Stimulated activated CD8-positive, alpha-beta memory T cell treated with anti-CD3 and anti-CD28 coated beads, Interleukin-4, amount 100 ng/mL, for 48 hours (primary cell): ENCODE results near the gene ACACB.

ENCODE experiments used
- DNase-seq: peaks from one replicate; pipeline ENCODE4 v3.0.0-alpha.2; 2020

The ACACB gene

DNA sequence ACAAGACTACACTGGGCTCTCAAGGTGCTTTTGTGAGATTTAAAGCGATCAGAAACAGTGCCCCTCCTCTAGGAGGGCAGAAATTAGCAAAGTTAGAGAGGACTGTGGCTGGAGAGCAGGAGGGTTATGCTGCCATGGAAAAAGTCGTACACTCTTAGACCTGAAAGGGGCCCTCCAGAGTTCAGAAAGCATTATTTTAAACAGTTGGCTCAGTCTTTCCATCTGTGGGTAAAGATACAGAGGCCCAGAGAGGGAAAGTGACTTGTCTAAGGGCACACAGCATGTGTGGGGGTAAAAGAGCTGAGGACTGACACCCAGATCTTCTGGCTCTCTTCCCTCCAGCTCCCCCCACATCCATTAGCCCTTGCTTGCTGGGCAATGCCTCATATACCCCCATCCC lies 145.6 kb downstream of the ACACB start:
- no peak for DNase-seq

DNA sequence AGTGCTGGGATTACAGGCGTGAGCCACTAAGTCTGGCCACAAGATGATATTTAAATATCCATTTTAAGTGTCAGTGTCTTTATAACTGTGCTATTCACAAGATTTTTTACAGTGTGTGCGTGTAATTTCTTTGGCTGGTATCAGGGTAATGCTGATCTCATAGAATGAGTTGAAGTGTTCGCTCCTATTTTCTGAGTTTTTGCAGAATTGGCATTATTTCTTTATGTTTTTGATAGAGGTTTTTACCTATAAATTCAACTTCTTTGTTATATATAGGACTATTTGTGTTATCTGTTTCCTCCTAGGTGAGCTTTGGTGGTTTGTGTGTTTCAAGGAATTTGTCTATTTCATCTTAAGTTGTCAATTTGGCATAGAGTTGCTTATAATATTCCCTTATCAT lies 147.1 kb downstream of the ACACB start:
- DNase-seq, result no peak

GRCh38 chr12:109264095-109264942 lies 147.9 kb downstream of the ACACB start:
- peak; percentile 75 for DNase-seq

GRCh38 chr12:109264943-109265650 lies 148.7 kb downstream of the ACACB start:
- DNase-seq, result no peak

DNA sequence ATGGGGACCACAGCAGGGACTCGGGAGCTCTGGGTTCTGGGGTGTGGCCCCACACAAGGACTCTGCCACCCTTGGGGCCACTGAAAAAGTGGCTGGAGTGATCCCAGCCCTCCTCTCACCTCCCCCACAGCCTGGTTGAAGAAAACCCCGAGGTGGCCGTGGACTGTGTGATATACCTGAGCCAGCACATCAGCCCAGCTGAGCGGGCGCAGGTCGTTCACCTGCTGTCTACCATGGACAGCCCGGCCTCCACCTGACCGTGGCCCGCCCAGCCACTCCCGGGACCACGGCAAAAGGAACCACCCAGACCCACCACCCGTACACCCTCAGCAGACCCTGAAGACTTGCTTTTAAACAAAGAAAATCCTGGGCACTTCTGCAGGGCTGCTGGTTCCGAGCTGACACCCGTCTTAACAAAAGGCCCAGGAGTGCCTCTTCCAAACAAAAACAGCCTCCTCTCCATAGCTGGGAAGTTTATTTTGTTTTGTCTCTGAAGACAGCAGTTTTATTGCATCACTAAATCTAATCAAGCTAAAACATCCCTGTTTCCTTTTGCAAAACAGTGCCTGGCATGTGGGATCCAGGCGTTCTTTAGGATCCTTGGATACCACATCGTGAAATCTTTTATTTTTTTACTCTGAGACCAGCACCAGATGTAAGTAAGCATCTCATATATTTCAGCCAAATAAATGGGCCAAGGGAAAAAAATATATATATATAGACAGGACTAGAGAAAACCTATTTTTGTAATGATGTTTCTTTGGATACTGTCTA lies 149.9 kb downstream of the ACACB start:
- DNase-seq, result no peak

GRCh38 chr12:109267361-109267760 lies 151.0 kb downstream of the ACACB start:
- DNase-seq, result no peak

- DNase-seq, result no peak
Observed at GRCh38 chr12:109268896-109269295, 152.5 kb downstream of the ACACB start.

DNA sequence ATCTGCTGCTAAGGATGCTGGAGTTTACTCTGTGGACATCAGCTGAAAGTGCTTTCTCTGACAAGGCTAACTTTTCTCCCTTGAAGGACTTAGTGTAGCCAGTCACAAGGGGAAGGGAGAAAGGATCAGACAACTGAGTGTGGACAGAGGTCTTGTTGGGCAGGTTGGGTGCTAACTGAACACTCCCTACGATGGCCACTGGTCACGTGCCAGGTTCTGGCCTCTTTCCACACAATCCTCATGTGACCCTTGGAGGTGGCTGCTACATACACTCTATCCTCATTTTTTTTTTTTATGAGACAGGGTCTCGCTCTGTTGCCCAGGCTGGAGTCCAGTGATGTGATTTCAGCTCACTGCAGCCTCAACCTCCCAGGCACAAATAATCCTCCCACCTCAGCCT lies 153.0 kb downstream of the ACACB start:
- DNase-seq, result no peak

GRCh38 chr12:109270494-109270893 lies 154.1 kb downstream of the ACACB start:
- no peak for DNase-seq

DNA sequence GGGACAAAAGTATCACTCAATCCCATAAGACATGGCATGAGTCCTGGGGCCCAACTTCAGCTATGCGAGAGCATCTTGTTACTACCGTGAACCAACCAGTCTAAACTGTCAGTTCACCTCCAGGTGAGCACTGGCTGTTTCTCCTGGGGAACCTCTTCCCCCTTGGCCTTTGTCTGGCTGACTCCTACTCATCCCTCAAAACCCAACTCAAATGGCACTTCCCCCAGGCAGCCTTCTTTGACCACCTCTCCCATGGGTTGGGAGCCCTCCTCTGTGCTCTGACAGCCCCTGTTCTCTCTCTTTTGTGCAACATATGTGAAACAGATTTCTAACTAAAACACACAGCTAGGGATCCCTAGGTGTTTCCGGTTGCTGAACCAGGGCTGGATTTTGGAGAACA lies 155.0 kb downstream of the ACACB start:
- DNase-seq, result no peak

- DNase-seq, result no peak
Observed at GRCh38 chr12:109273354-109273753, 157.0 kb downstream of the ACACB start.

GRCh38 chr12:109274381-109274780 lies 158.0 kb downstream of the ACACB start:
- DNase-seq, result no peak

- DNase-seq, result no peak
Observed at GRCh38 chr12:109275173-109275572, 158.8 kb downstream of the ACACB start.

DNA sequence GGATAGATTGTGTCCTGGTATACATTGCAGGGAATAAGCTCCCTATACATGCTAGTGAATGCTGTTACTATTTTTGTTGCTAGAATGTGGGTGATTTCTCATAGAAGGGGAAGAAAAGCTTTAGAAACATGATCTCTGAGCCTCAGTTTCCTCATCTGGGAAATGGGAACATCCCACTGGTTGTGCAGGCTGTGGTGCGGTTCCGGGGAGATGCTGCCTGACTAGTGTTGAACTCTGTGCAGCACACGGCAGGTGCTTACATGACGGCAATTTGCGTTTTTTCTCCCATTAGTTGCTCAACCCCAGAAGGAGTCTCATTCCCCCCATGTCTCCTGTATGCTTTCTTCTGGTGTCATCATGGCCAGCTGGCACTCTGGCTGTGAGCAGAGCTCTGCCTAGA lies 159.8 kb downstream of the ACACB start:
- no peak for DNase-seq

DNA sequence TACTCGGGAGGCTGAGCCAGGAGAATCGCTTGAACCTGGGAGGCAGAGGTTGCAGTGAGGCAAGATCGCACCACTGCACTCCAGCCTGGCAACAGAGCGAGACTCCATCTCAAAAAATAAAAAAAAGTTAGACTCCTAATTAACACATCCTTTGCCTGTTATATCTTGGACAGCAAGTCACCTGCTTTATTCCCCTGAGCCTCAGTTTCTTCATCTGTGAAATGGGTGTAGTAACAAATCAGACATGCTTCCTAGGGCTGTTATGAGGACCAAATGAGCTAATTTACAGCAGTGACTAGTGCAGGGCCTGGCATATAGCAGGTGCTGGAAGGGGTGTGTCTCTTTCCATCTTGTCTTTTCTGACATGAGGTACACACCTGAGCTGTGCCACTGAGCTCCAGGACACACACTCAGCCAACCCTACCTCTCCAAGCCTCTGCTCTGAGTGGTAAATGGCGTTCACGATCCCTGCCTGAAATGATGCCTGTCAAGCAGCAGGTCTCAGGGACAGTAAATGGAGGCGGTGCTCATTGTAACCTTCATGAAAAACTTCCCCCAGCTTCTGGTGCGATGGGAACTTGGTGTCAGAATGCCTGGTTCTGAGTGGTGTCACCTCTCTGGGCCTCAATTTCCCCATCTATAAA lies 161.0 kb downstream of the ACACB start:
- DNase-seq, result no peak

GRCh38 chr12:109277899-109278762 lies 161.7 kb downstream of the ACACB start:
- DNase-seq, result no peak

- no peak for DNase-seq
Observed at GRCh38 chr12:109278912-109279311, 162.5 kb downstream of the ACACB start.

GRCh38 chr12:109279525-109279924 lies 163.1 kb downstream of the ACACB start:
- no peak for DNase-seq

GRCh38 chr12:109281452-109281851 lies 165.1 kb downstream of the ACACB start:
- DNase-seq, result no peak

- DNase-seq, result no peak
Observed at GRCh38 chr12:109284392-109284791, 168.0 kb downstream of the ACACB start.

GRCh38 chr12:109286252-109286651 lies 169.9 kb downstream of the ACACB start:
- no peak for DNase-seq

GRCh38 chr12:109286652-109287051 lies 170.3 kb downstream of the ACACB start:
- no peak for DNase-seq
